Gastroesophageal sphincter (tissue), 3 donors: ENCODE results near the gene ATP6V1C2.

Experiments used
- CTCF ChIP-seq, 4 experiments: fragments of 200-600 bp in 2 of 4; fragments of 450-650 bp in 2 of 4; sonication (generic) in 1 of 4; IDR thresholded peaks; one replicate each; pipeline ENCODE4 v1.5.1; 2017 to 2019; ENCODE audit warnings: antibody characterized with exemption in 4 of 4, mild to moderate bottlenecking in 2 of 4, moderate library complexity in 2 of 4
- EP300 ChIP-seq: sonication (generic); formaldehyde crosslinking; IDR thresholded peaks from one replicate; pipeline ENCODE4 v1.6.1; 2017; ENCODE audit warnings: antibody characterized with exemption, mild to moderate bottlenecking
- POLR2A ChIP-seq, 2 donors: fragments of 450-650 bp; IDR thresholded peaks; one replicate each; pipeline ENCODE4 v1.6.1; 2017; ENCODE audit warnings: antibody characterized with exemption in 2 of 2, mild to moderate bottlenecking in 2 of 2, moderate library complexity in 1 of 2
- POLR2AphosphoS5 ChIP-seq: sonication (generic); formaldehyde crosslinking; IDR thresholded peaks from one replicate; pipeline ENCODE4 v1.6.1; 2017; ENCODE audit warnings: antibody characterized with exemption

GRCh38 chr2:10761591-10761990 lies 40.2 kb downstream of the ATP6V1C2 start:
- TF ChIP-seq CTCF (IDR thresholded peaks at IDR 0.05): no peak
- TF ChIP-seq POLR2AphosphoS5: no peak
- no peak for TF ChIP-seq POLR2A (IDR thresholded peaks at IDR 0.05)
- TF ChIP-seq EP300: no peak
